ENCODE measurements around the gene NINJ2.

NINJ2 gene

GRCh38 chr12:664075-664778, 982 bp upstream of the NINJ2 start:
- H3K27me3 ChIP-seq = no peaks in the 10 kb centered on the region
- no peaks in the 10 kb centered on the region for H4K20me1 ChIP-seq
- no peak overlapping the region for H3K4me3 ChIP-seq
- no peaks in the 10 kb centered on the region for H3K9me3 ChIP-seq (replicated peaks in 1 of 11)
- H3K4me2 ChIP-seq = 0 out of 22 replicates have a peak overlapping the region, but pooled peaks of 1 of the 11 experiments have one; percentile 10
- TF ChIP-seq Cebpa-rat (IDR thresholded peaks at IDR 0.05) = no peak
- H3K36me3 ChIP-seq = no peaks in the 10 kb centered on the region
- H3K4me1 ChIP-seq = peaks cover 16 to 55% (median 31%) of the 10 kb centered on the region in 10 experiments
- H3K27ac ChIP-seq = no peak overlapping the region
- H3K9ac ChIP-seq = no peak overlapping the region

GRCh38 chr12:662566-663292, 516 bp downstream of the NINJ2 start:
- no peaks in the 10 kb centered on the region for H3K27me3 ChIP-seq
- H3K9ac ChIP-seq = peak overlapping the region in 4 of 11 experiments; percentile 17 to 43 (median 35); a peak in 5 of 22 replicates
- H3K4me1 ChIP-seq = peaks cover 10 to 44% (median 28%) of the 10 kb centered on the region in 10 experiments; a peak in 19 of 20 replicates
- H3K27ac ChIP-seq = peak overlapping the region in 5 of 11 experiments; percentile 13 to 43 (median 39); a peak in 8 of 22 replicates
- H3K4me2 ChIP-seq = peak overlapping the region; percentile 16 to 81 (median 48); a peak in 19 of 22 replicates
- H3K4me3 ChIP-seq = no peak overlapping the region
- no peaks in the 10 kb centered on the region for H4K20me1 ChIP-seq
- no peaks in the 10 kb centered on the region for H3K36me3 ChIP-seq
- no peak for TF ChIP-seq Cebpa-rat (IDR thresholded peaks at IDR 0.05)
- H3K9me3 ChIP-seq (replicated peaks in 1 of 11) = no peaks in the 10 kb centered on the region

GRCh38 chr12:661720-662486, 1.3 kb downstream of the NINJ2 start:
- Histone ChIP-seq H3K9ac (peak overlapping the region in 1 of 11 experiments; percentile 29; a peak in 1 of 22 replicates), H3K27me3 (no peaks in the 10 kb centered on the region), H3K27ac (peak overlapping the region in 2 of 11 experiments; percentile 39 to 41; a peak in 3 of 22 replicates), H3K4me3 (no peak overlapping the region), H4K20me1 (no peaks in the 10 kb centered on the region), H3K4me2 (peak overlapping the region in 8 of 11 experiments; percentile 16 to 81 (median 54); a peak in 10 of 22 replicates), H3K9me3 (replicated peaks in 1 of 11) (no peaks in the 10 kb centered on the region), H3K36me3 (no peaks in the 10 kb centered on the region), H3K4me1 (peaks cover 10 to 36% (median 23%) of the 10 kb centered on the region in 10 experiments; a peak in 19 of 20 replicates)
- no peak for TF ChIP-seq Cebpa-rat (IDR thresholded peaks at IDR 0.05)

DNA sequence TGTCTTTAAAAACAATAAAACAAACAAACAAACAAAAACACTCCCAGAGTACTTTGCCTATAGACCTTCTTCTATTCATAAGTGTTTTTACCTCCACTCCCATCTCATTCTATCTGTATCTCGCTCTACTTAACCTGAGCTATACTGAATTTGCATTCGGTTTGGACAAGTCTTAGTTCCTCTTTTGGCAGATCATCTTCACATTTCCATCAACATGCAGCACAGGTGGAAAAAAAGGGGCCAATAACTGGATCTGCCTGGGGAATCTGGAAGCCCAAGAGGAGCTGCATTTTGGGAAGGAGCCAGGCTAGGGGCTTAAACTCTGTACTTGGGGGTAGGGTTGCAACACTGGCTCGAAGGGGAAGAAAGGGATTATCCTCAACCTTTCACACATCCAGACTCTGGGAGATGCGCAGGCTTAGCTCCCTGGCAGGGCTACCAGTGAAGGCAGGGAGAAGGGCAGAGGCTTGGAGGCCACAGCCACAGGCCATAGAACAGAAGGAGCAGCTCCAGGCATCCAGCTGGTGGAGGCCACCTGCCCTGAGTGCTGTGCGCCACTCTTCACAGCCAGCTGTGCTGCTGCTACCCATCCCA, 4.1 kb downstream of the NINJ2 start:
- no peaks in the 10 kb centered on the region for H3K9me3 ChIP-seq (replicated peaks in 1 of 11)
- no peak overlapping the region for H3K27ac ChIP-seq
- H4K20me1 ChIP-seq = no peaks in the 10 kb centered on the region
- no peak for TF ChIP-seq Cebpa-rat (IDR thresholded peaks at IDR 0.05)
- no peaks in the 10 kb centered on the region for H3K27me3 ChIP-seq
- H3K4me1 ChIP-seq = peaks cover 10 to 31% (median 18%) of the 10 kb centered on the region in 10 experiments; a peak in 19 of 20 replicates
- H3K4me2 ChIP-seq = no peak overlapping the region
- H3K4me3 ChIP-seq = no peak overlapping the region
- no peak overlapping the region for H3K9ac ChIP-seq
- H3K36me3 ChIP-seq = no peaks in the 10 kb centered on the region

DNA sequence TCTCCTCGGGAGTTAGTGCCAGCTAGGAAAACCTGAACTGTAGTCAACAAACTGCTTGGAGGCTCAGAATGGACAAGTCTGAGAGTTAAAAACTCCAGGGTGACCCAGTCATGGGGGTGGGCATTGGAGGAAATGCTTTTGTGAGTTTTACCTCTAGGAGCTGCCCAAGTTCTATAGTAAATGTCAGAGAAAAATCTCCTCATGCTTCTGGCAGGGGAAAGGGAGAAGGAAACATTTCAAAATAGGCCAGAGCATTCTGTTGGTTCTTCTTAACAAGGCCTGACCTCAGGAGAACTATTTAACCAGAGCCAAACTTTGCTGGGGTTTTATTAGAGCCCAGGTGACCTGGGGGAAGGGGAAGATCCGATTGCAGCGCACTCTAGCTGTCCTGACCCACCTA, 12.3 kb downstream of the NINJ2 start:
- TF ChIP-seq Cebpa-rat (IDR thresholded peaks at IDR 0.05) = no peak
- no peak overlapping the region; a peak in 1 of 22 replicates for H3K9ac ChIP-seq
- no peaks in the 10 kb centered on the region for H4K20me1 ChIP-seq
- H3K27me3 ChIP-seq = no peaks in the 10 kb centered on the region
- no peaks in the 10 kb centered on the region for H3K9me3 ChIP-seq (replicated peaks in 1 of 11)
- no peak overlapping the region for H3K4me3 ChIP-seq
- no peak overlapping the region for H3K27ac ChIP-seq
- H3K36me3 ChIP-seq = peaks cover 0 to 10% (median 0%) of the 10 kb centered on the region in 11 experiments; a peak in 2 of 22 replicates
- H3K4me2 ChIP-seq = no peak overlapping the region
- H3K4me1 ChIP-seq = peaks cover 0 to 24% (median 7%) of the 10 kb centered on the region in 10 experiments; a peak in 15 of 20 replicates

- H3K9me3 ChIP-seq (replicated peaks in 1 of 11) = no peaks in the 10 kb centered on the region
- H3K9ac ChIP-seq = no peak overlapping the region
- H4K20me1 ChIP-seq = no peaks in the 10 kb centered on the region
- H3K4me2 ChIP-seq = no peak overlapping the region
- H3K27ac ChIP-seq = no peak overlapping the region
- H3K27me3 ChIP-seq = no peaks in the 10 kb centered on the region
- no peak for TF ChIP-seq Cebpa-rat (IDR thresholded peaks at IDR 0.05)
- H3K4me3 ChIP-seq = no peak overlapping the region
- H3K36me3 ChIP-seq = peaks cover 0 to 11% (median 0%) of the 10 kb centered on the region in 11 experiments; a peak in 2 of 22 replicates
- H3K4me1 ChIP-seq = peaks cover 20 to 43% (median 36%) of the 10 kb centered on the region in 10 experiments
Observed at GRCh38 chr12:647385-648085, 15.7 kb downstream of the NINJ2 start.

GRCh38 chr12:646442-647384, 16.5 kb downstream of the NINJ2 start:
- Histone ChIP-seq H3K9ac (no peak overlapping the region), H3K4me2 (peak overlapping the region in 6 of 11 experiments; percentile 53 to 97 (median 93); a peak in 8 of 22 replicates), H3K27me3 (no peaks in the 10 kb centered on the region), H3K36me3 (peaks cover 0 to 11% (median 0%) of the 10 kb centered on the region in 11 experiments; a peak in 2 of 22 replicates), H3K9me3 (replicated peaks in 1 of 11) (no peaks in the 10 kb centered on the region), H3K4me3 (no peak overlapping the region), H3K4me1 (peaks cover 29 to 49% (median 43%) of the 10 kb centered on the region in 10 experiments), H4K20me1 (no peaks in the 10 kb centered on the region), H3K27ac (peak overlapping the region in 2 of 11 experiments; percentile 22 to 30; a peak in 2 of 22 replicates)
- no peak for TF ChIP-seq Cebpa-rat (IDR thresholded peaks at IDR 0.05)

Measured in BLaER1 treated with 17β-estradiol and CSF1 and Interleukin-3, amounts not matched to agents 10 nM and 100 nM (cell line).